Measurements from ENCODE around the gene SVIL.
"Not testable (repeated sequence)": the region's sequence is repeated elsewhere in the genome, so short reads cannot be mapped to it uniquely, and the experiment has no call there.

Gene SVIL

GRCh38 chr10:29553116-29553515, 81.7 kb downstream of the SVIL start:
- H3K9ac ChIP-seq (ENCODE audit: low read length); H3K27me3 ChIP-seq (ENCODE audit: control insufficient read depth, insufficient read depth, low read length); H3K27ac ChIP-seq (ENCODE audit: low read depth, low read length); H3K4me3 ChIP-seq (ENCODE audit: low read length): not testable (repeated sequence)
- peaks cover 23% of the 10 kb centered on the region for H3K36me3 ChIP-seq (ENCODE audit: control insufficient read depth, insufficient read depth, low read length)
- peaks cover 19% of the 10 kb centered on the region for H3K4me1 ChIP-seq (ENCODE audit: control insufficient read depth, insufficient read depth, low read length)

GRCh38 chr10:29549493-29549892, 85.3 kb downstream of the SVIL start:
- H3K27ac ChIP-seq (ENCODE audit: low read depth, low read length); H3K4me3 ChIP-seq (ENCODE audit: low read length); H3K4me1 ChIP-seq (ENCODE audit: control insufficient read depth, insufficient read depth, low read length); H3K9ac ChIP-seq (ENCODE audit: low read length); H3K27me3 ChIP-seq (ENCODE audit: control insufficient read depth, insufficient read depth, low read length): not testable (repeated sequence)
- H3K36me3 ChIP-seq (ENCODE audit: control insufficient read depth, insufficient read depth, low read length): peaks cover 20% of the 10 kb centered on the region

GRCh38 chr10:29546773-29547313, 87.9 kb downstream of the SVIL start:
- H3K27ac ChIP-seq (ENCODE audit: low read depth, low read length): no peak overlapping the region
- H3K27me3 ChIP-seq (ENCODE audit: control insufficient read depth, insufficient read depth, low read length): no peaks in the 10 kb centered on the region
- no peak overlapping the region for H3K4me3 ChIP-seq (ENCODE audit: low read length)
- peaks cover 12% of the 10 kb centered on the region for H3K4me1 ChIP-seq (ENCODE audit: control insufficient read depth, insufficient read depth, low read length)
- H3K36me3 ChIP-seq (ENCODE audit: control insufficient read depth, insufficient read depth, low read length): peaks cover 9% of the 10 kb centered on the region
- H3K9ac ChIP-seq (ENCODE audit: low read length): no peak overlapping the region

GRCh38 chr10:29545122-29545521, 89.6 kb downstream of the SVIL start:
- Histone ChIP-seq H3K27ac (ENCODE audit: low read depth, low read length) (peak overlapping the region; percentile 35), H3K36me3 (ENCODE audit: control insufficient read depth, insufficient read depth, low read length) (no peaks in the 10 kb centered on the region), H3K4me3 (ENCODE audit: low read length) (no peak overlapping the region), H3K4me1 (ENCODE audit: control insufficient read depth, insufficient read depth, low read length) (peaks cover 15% of the 10 kb centered on the region), H3K27me3 (ENCODE audit: control insufficient read depth, insufficient read depth, low read length) (no peaks in the 10 kb centered on the region), H3K9ac (ENCODE audit: low read length) (no peak overlapping the region)

GRCh38 chr10:29543715-29544114, 91.1 kb downstream of the SVIL start:
- Histone ChIP-seq H3K27ac (ENCODE audit: low read depth, low read length) (no peak overlapping the region), H3K36me3 (ENCODE audit: control insufficient read depth, insufficient read depth, low read length) (no peaks in the 10 kb centered on the region), H3K9ac (ENCODE audit: low read length) (no peak overlapping the region), H3K27me3 (ENCODE audit: control insufficient read depth, insufficient read depth, low read length) (no peaks in the 10 kb centered on the region), H3K4me3 (ENCODE audit: low read length) (no peak overlapping the region), H3K4me1 (ENCODE audit: control insufficient read depth, insufficient read depth, low read length) (peaks cover 15% of the 10 kb centered on the region)

- Histone ChIP-seq H3K27me3 (ENCODE audit: control insufficient read depth, insufficient read depth, low read length) (no peaks in the 10 kb centered on the region), H3K4me1 (ENCODE audit: control insufficient read depth, insufficient read depth, low read length) (peaks cover 18% of the 10 kb centered on the region), H3K36me3 (ENCODE audit: control insufficient read depth, insufficient read depth, low read length) (no peaks in the 10 kb centered on the region), H3K4me3 (ENCODE audit: low read length) (no peak overlapping the region), H3K9ac (ENCODE audit: low read length) (no peak overlapping the region), H3K27ac (ENCODE audit: low read depth, low read length) (peak overlapping the region; percentile 2)
These were observed 92.0 kb downstream of the SVIL start for GRCh38 chr10:29542723-29543122.

GRCh38 chr10:29541422-29542210, 93.2 kb downstream of the SVIL start:
- no peak overlapping the region for H3K4me3 ChIP-seq (ENCODE audit: low read length)
- no peak overlapping the region for H3K27ac ChIP-seq (ENCODE audit: low read depth, low read length)
- H3K4me1 ChIP-seq (ENCODE audit: control insufficient read depth, insufficient read depth, low read length): peaks cover 23% of the 10 kb centered on the region
- H3K27me3 ChIP-seq (ENCODE audit: control insufficient read depth, insufficient read depth, low read length): no peaks in the 10 kb centered on the region
- H3K9ac ChIP-seq (ENCODE audit: low read length): no peak overlapping the region
- no peaks in the 10 kb centered on the region for H3K36me3 ChIP-seq (ENCODE audit: control insufficient read depth, insufficient read depth, low read length)

- Histone ChIP-seq H3K27ac (ENCODE audit: low read depth, low read length) (no peak overlapping the region), H3K36me3 (ENCODE audit: control insufficient read depth, insufficient read depth, low read length) (no peaks in the 10 kb centered on the region), H3K4me1 (ENCODE audit: control insufficient read depth, insufficient read depth, low read length) (peaks cover 35% of the 10 kb centered on the region), H3K27me3 (ENCODE audit: control insufficient read depth, insufficient read depth, low read length) (no peaks in the 10 kb centered on the region), H3K4me3 (ENCODE audit: low read length) (no peak overlapping the region), H3K9ac (ENCODE audit: low read length) (no peak overlapping the region)
These were observed 94.8 kb downstream of the SVIL start for GRCh38 chr10:29540016-29540415.

GRCh38 chr10:29539412-29539811, 95.4 kb downstream of the SVIL start:
- peak overlapping the region; percentile 21 for H3K27ac ChIP-seq (ENCODE audit: low read depth, low read length)
- no peaks in the 10 kb centered on the region for H3K36me3 ChIP-seq (ENCODE audit: control insufficient read depth, insufficient read depth, low read length)
- peaks cover 38% of the 10 kb centered on the region for H3K4me1 ChIP-seq (ENCODE audit: control insufficient read depth, insufficient read depth, low read length)

GRCh38 chr10:29537799-29538198, 97.0 kb downstream of the SVIL start:
- no peak overlapping the region for H3K4me3 ChIP-seq (ENCODE audit: low read length)
- H3K36me3 ChIP-seq (ENCODE audit: control insufficient read depth, insufficient read depth, low read length): no peaks in the 10 kb centered on the region
- no peaks in the 10 kb centered on the region for H3K27me3 ChIP-seq (ENCODE audit: control insufficient read depth, insufficient read depth, low read length)
- H3K4me1 ChIP-seq (ENCODE audit: control insufficient read depth, insufficient read depth, low read length): peaks cover 31% of the 10 kb centered on the region
- H3K9ac ChIP-seq (ENCODE audit: low read length): no peak overlapping the region
- peak overlapping the region; percentile 34 for H3K27ac ChIP-seq (ENCODE audit: low read depth, low read length)

More at GRCh38 chr10:29539412-29539811, 95.4 kb downstream of the SVIL start:
- Histone ChIP-seq H3K27me3 (ENCODE audit: control insufficient read depth, insufficient read depth, low read length) (no peaks in the 10 kb centered on the region), H3K4me3 (ENCODE audit: low read length) (no peak overlapping the region), H3K9ac (ENCODE audit: low read length) (no peak overlapping the region)

GRCh38 chr10:29536691-29537090, 98.1 kb downstream of the SVIL start:
- H3K9ac ChIP-seq (ENCODE audit: low read length); H3K4me3 ChIP-seq (ENCODE audit: low read length); H3K27me3 ChIP-seq (ENCODE audit: control insufficient read depth, insufficient read depth, low read length); H3K36me3 ChIP-seq (ENCODE audit: control insufficient read depth, insufficient read depth, low read length); H3K27ac ChIP-seq (ENCODE audit: low read depth, low read length): not testable (repeated sequence)
- H3K4me1 ChIP-seq (ENCODE audit: control insufficient read depth, insufficient read depth, low read length): peaks cover 31% of the 10 kb centered on the region

- Histone ChIP-seq H3K27ac (ENCODE audit: low read depth, low read length) (peak overlapping the region; percentile 79), H3K9ac (ENCODE audit: low read length) (peak overlapping the region; percentile 27), H3K27me3 (ENCODE audit: control insufficient read depth, insufficient read depth, low read length) (no peaks in the 10 kb centered on the region), H3K4me1 (ENCODE audit: control insufficient read depth, insufficient read depth, low read length) (peaks cover 29% of the 10 kb centered on the region), H3K4me3 (ENCODE audit: low read length) (peak overlapping the region; percentile 45), H3K36me3 (ENCODE audit: control insufficient read depth, insufficient read depth, low read length) (no peaks in the 10 kb centered on the region)
These were observed 98.9 kb downstream of the SVIL start for GRCh38 chr10:29535778-29536453.

Data from rectal smooth muscle tissue (tissue), 1 donor.